H1 (cell line): ENCODE results near the gene MCUR1. TPM values are rescaled to one million over a fixed set of nuclear protein-coding genes. Genes with fewer than 3 reads are reported as not detected.

ENCODE experiments used
- CTCF ChIA-PET: fragments of 300-600 bp; sonication (Branson Sonifier 250); formaldehyde crosslinking; loops from one replicate; lab custom pipeline; 2021; ENCODE audit not compliant: partially characterized antibody; lab: Charles Lee
- POLR2A ChIA-PET: fragments of 300-600 bp; sonication (Branson Sonifier 250); formaldehyde crosslinking; loops from one replicate; lab custom pipeline; 2021; ENCODE audit warnings: inconsistent platforms; ENCODE audit not compliant: partially characterized antibody; lab: Charles Lee
- DNase-seq, 2 experiments: peaks; one replicate each; pipeline versions ENCODE4 v3.0.0 to v3.0.0-alpha.2; 2010 to 2022; ENCODE audit warnings: low spot score in 2 of 2, low read depth in 1 of 2, mixed read lengths in 1 of 2
- FAIRE-seq: peaks from 2 replicates; lab custom pipeline; 2011; peaks lifted over from hg19 to GRCh38; lab: Jason Lieb, UNC
- H2AFZ ChIP-seq: 2 replicates; pipeline ENCODE4 v1.8.1; 2012; ENCODE audit warnings: low read length, inconsistent platforms
- H2AK5ac ChIP-seq: 2 replicates; pipeline ENCODE4 v1.6.1; 2013; ENCODE audit warnings: low read depth, low read length
- H2BK120ac ChIP-seq: replicated peaks from 2 replicates; pipeline ENCODE3; 2013; ENCODE audit warnings: low read depth, low read length, inconsistent platforms
- H2BK12ac ChIP-seq: 2 replicates; pipeline ENCODE4 v1.6.1; 2013; ENCODE audit warnings: low read depth, low read length
- H2BK15ac ChIP-seq: 2 replicates; pipeline ENCODE4 v1.6.1; 2013; ENCODE audit warnings: low read length
- H2BK20ac ChIP-seq: 2 replicates; pipeline ENCODE4 v1.6.1; 2013; ENCODE audit warnings: low read length
- H2BK5ac ChIP-seq: 2 replicates; pipeline ENCODE4 v1.6.1; 2013; ENCODE audit warnings: low read depth, low read length
- H3K14ac ChIP-seq: 2 replicates; pipeline ENCODE4 v1.6.1; 2013; ENCODE audit warnings: inconsistent platforms; ENCODE audit not compliant: insufficient read length
- H3K18ac ChIP-seq: 2 replicates; pipeline ENCODE4 v1.6.1; 2013; ENCODE audit warnings: low read length; ENCODE audit errors: extremely low read depth
- H3K23ac ChIP-seq: 2 replicates; pipeline ENCODE4 v1.6.1; 2013; ENCODE audit warnings: inconsistent platforms; ENCODE audit not compliant: insufficient read length
- H3K23me2 ChIP-seq: 2 replicates; pipeline ENCODE4 v1.6.1; 2013; ENCODE audit warnings: low read depth, low read length
- H3K27ac ChIP-seq: 2 replicates; pipeline ENCODE4 v1.6.1; 2011; ENCODE audit warnings: low read depth, low read length, inconsistent platforms
- H3K27me3 ChIP-seq, 4 experiments: replicated peaks in 1 of 4; 1 replicate in 1 of 4; 2 replicates in 3 of 4; pipeline versions ENCODE4 v1.6.1 to v1.8.1; 2011 to 2013; ENCODE audit warnings: low read length in 3 of 4, mild to moderate bottlenecking in 3 of 4, inconsistent platforms in 2 of 4, mixed read lengths in 2 of 4, moderate library complexity in 1 of 4; ENCODE audit not compliant: control insufficient read depth in 3 of 4, insufficient read depth in 3 of 4; ENCODE audit errors: extremely low read depth in 1 of 4
- H3K36me3 ChIP-seq, 4 experiments: 2 replicates each; pipeline versions ENCODE4 v1.6.1 to v1.8.1; 2011 to 2013; ENCODE audit warnings: mild to moderate bottlenecking in 4 of 4, low read length in 3 of 4, moderate library complexity in 2 of 4, control low read depth in 1 of 4, inconsistent platforms in 1 of 4; ENCODE audit not compliant: insufficient read depth in 4 of 4, control insufficient read depth in 2 of 4
- H3K4ac ChIP-seq: replicated peaks from 2 replicates; pipeline ENCODE3; 2013; ENCODE audit warnings: low read length, low read depth, mixed read lengths, inconsistent platforms; ENCODE audit not compliant: insufficient read length
- H3K4me1 ChIP-seq, 4 experiments: replicated peaks in 1 of 4; 1 replicate in 1 of 4; 2 replicates in 3 of 4; pipeline versions ENCODE4 v1.6.1 to v1.8.1; 2011 to 2013; ENCODE audit warnings: low read length in 3 of 4, inconsistent platforms in 2 of 4, mixed read lengths in 1 of 4; ENCODE audit not compliant: insufficient read depth in 4 of 4, control insufficient read depth in 3 of 4
- H3K4me2 ChIP-seq, 2 experiments: 2 replicates each; pipeline versions ENCODE4 v1.6.1 to v1.8.1; 2011 to 2013; ENCODE audit warnings: low read depth in 2 of 2, low read length in 2 of 2, control low read depth in 1 of 2, inconsistent platforms in 1 of 2, mild to moderate bottlenecking in 1 of 2; ENCODE audit not compliant: insufficient read depth in 1 of 2
- H3K4me3 ChIP-seq, 4 experiments: fragments of 200-600, 300-600 bp in 1 of 4; sonication (generic), shearing (Covaris generic), sonication (Bioruptor Twin) in 1 of 4; 2 replicates each; pipeline versions ENCODE4 v1.5.1 to v1.8.1; 2011 to 2016; ENCODE audit warnings: low read length in 4 of 4, low read depth in 3 of 4, control low read depth in 2 of 4, inconsistent platforms in 2 of 4, mild to moderate bottlenecking in 2 of 4, mixed read lengths in 1 of 4, moderate library complexity in 1 of 4; ENCODE audit not compliant: insufficient read depth in 2 of 4; ENCODE audit errors: extremely low read depth in 1 of 4
- H3K56ac ChIP-seq: replicated peaks from 2 replicates; pipeline ENCODE3; 2013; ENCODE audit warnings: low read depth, mild to moderate bottlenecking, mixed read lengths, low read length, inconsistent platforms; ENCODE audit not compliant: insufficient read length
- H3K79me1 ChIP-seq: 2 replicates; pipeline ENCODE4 v1.6.1; 2013; ENCODE audit warnings: low read depth, low read length, control low read depth
- H3K79me2 ChIP-seq, 2 experiments: 2 replicates each; pipeline versions ENCODE4 v1.6.1 to v1.8.1; 2012 to 2013; ENCODE audit warnings: low read length in 2 of 2, mild to moderate bottlenecking in 2 of 2, inconsistent platforms in 1 of 2; ENCODE audit not compliant: insufficient read depth in 2 of 2, control insufficient read depth in 1 of 2
- H3K9ac ChIP-seq, 4 experiments: replicated peaks in 1 of 4; 1 replicate in 1 of 4; 2 replicates in 3 of 4; pipeline versions ENCODE4 v1.6.1 to v1.8.1; 2011 to 2013; ENCODE audit warnings: low read depth in 3 of 4, low read length in 3 of 4, control low read depth in 2 of 4, mild to moderate bottlenecking in 2 of 4, moderate library complexity in 2 of 4, inconsistent platforms in 1 of 4; ENCODE audit errors: extremely low read depth in 1 of 4
- H3K9me3 ChIP-seq, 2 experiments: 2 replicates each; pipeline versions ENCODE4 v1.6.1 to v1.8.1; 2012 to 2013; ENCODE audit warnings: mild to moderate bottlenecking in 2 of 2, moderate library complexity in 2 of 2, control low read depth in 1 of 2, inconsistent platforms in 1 of 2, low read depth in 1 of 2, low read length in 1 of 2, mixed read lengths in 1 of 2; ENCODE audit not compliant: insufficient read depth in 2 of 2
- H4K20me1 ChIP-seq, 2 experiments: replicated peaks in 1 of 2; 2 replicates each; pipeline versions ENCODE3 to v1.8.1; 2011 to 2013; ENCODE audit warnings: inconsistent platforms in 2 of 2, low read length in 2 of 2, mild to moderate bottlenecking in 1 of 2; ENCODE audit not compliant: insufficient read depth in 2 of 2, control insufficient read depth in 1 of 2
- H4K5ac ChIP-seq: 2 replicates; pipeline ENCODE4 v1.6.1; 2013; ENCODE audit warnings: low read length, low read depth, mixed read lengths, inconsistent platforms; ENCODE audit not compliant: insufficient read length
- H4K8ac ChIP-seq: 2 replicates; pipeline ENCODE4 v1.8.0; 2013; ENCODE audit warnings: mild to moderate bottlenecking, moderate library complexity, low read length, inconsistent platforms; ENCODE audit not compliant: insufficient read depth; ENCODE audit errors: extremely low read depth
- H4K91ac ChIP-seq: replicated peaks from 2 replicates; pipeline ENCODE3; 2013; ENCODE audit warnings: low read length, mixed read lengths, inconsistent platforms; ENCODE audit not compliant: insufficient read length
- BRCA1 ChIP-seq: IDR thresholded peaks from 2 replicates; pipeline ENCODE4 v1.6.1; 2012; ENCODE audit warnings: low read depth, low read length, improper control_type of control experiment
- CTBP2 ChIP-seq: IDR thresholded peaks from 2 replicates; pipeline ENCODE4 v1.7.0; 2011; ENCODE audit warnings: borderline replicate concordance, mild to moderate bottlenecking, moderate library complexity, mixed read lengths, low read length; ENCODE audit not compliant: insufficient read depth, insufficient read length
- E2F6 ChIP-seq: IDR thresholded peaks from 2 replicates; pipeline ENCODE4 v1.6.1; 2012; ENCODE audit warnings: inconsistent platforms
- EP300 ChIP-seq, 2 experiments: IDR thresholded peaks; 1 replicate in 1 of 2; 2 replicates in 1 of 2; pipeline ENCODE4 v1.6.1; 2011 to 2012; ENCODE audit warnings: low read depth in 2 of 2, low read length in 2 of 2, mild to moderate bottlenecking in 2 of 2, borderline replicate concordance in 1 of 2, inconsistent platforms in 1 of 2, moderate library complexity in 1 of 2
- KDM4A ChIP-seq: IDR thresholded peaks from one replicate; pipeline ENCODE4 v1.7.1; 2012; ENCODE audit warnings: low read depth, mild to moderate bottlenecking, moderate library complexity, low read length, inconsistent platforms; ENCODE audit not compliant: severe bottlenecking
- PHF8 ChIP-seq: fragments of 200-600 bp; sonication (generic); conservative IDR thresholded peaks from 2 replicates; pipeline ENCODE4 v1.7.1; 2012; ENCODE audit warnings: low read depth, mild to moderate bottlenecking, inconsistent platforms, low read length, moderate library complexity
- RNF2 ChIP-seq: fragments of 200-900, 300-1000 bp; sonication (generic); IDR thresholded peaks from 2 replicates; pipeline ENCODE4 v1.7.1; 2016; ENCODE audit warnings: borderline replicate concordance, low read depth, mild to moderate bottlenecking, antibody characterized with exemption, low read length; ENCODE audit not compliant: poor library complexity, severe bottlenecking; ENCODE audit errors: missing control alignments
- TAF7 ChIP-seq: optimal IDR thresholded peaks from 2 replicates; pipeline ENCODE3; 2011; ENCODE audit warnings: low read depth, mild to moderate bottlenecking, inconsistent platforms, low read length, moderate library complexity, borderline replicate concordance
- WGBS, 2 experiments: shearing (Covaris generic) in 1 of 2; methylation state at CpG; one replicate each; pipeline versions ENCODE4 v1.1.6 to v1.1.7; 2013 to 2015; ENCODE audit warnings: low lambda C conversion rate in 2 of 2, mixed read lengths in 2 of 2, inconsistent platforms in 1 of 2, low coverage in 1 of 2, missing lambda C conversion rate in 1 of 2; ENCODE audit not compliant: insufficient replicate concordance in 2 of 2, insufficient coverage in 1 of 2, insufficient read length in 1 of 2; ENCODE audit errors: extremely low coverage in 1 of 2, missing lambda C conversion rate in 1 of 2; 5-methylcytosine and 5-hydroxymethylcytosine counted together
- polyA plus RNA-seq, 7 experiments: library from polyadenylated mRNA; depleted of rRNA in 3 of 7; stranded (reverse) in 5 of 7; unstranded in 2 of 7; fragments of >200 nt in 5 of 7; fragments of 200-250 nt in 2 of 7; gene quantifications; 1 replicate in 5 of 7; 2 replicates in 1 of 7; 4 replicates in 1 of 7; pipeline versions ENCODE4 v1.2.1 to v1.2.3, GENCODE V29; 2011 to 2013; ENCODE audit warnings: missing spikeins in 2 of 7, mixed read lengths in 2 of 7
- total RNA-seq: library from RNA; stranded (reverse); fragmentation: NEBNext Ultra II Directional; extraction: Animal tissue kit (Norgen Biotek cat#: 25700); gene quantifications from 2 replicates; pipeline ENCODE4 v1.2.1, GENCODE V29; 2021

MCUR1 gene
- total and polyA plus RNA-seq, 2 of the 8 experiments (the other 6 are each of a cell fraction or from before 2014, with no cell fraction given), result 9.6 to 37.3 TPM

GRCh38 chr6:13807696-13808095 lies 6.7 kb downstream of the MCUR1 start:
- no peak overlapping the region for H3K9ac ChIP-seq
- H4K91ac ChIP-seq, result no peak overlapping the region
- H3K79me1 ChIP-seq, result peaks cover 11% of the 10 kb centered on the region
- H2AFZ ChIP-seq, result no peak overlapping the region
- no peak overlapping the region for H3K18ac ChIP-seq
- H3K23me2 ChIP-seq, result no peaks in the 10 kb centered on the region
- H3K27ac ChIP-seq, result no peak overlapping the region
- H3K56ac ChIP-seq, result no peak overlapping the region
- peaks cover 10 to 52% of the 10 kb centered on the region in 2 experiments; a peak in 3 of 4 replicates for H3K79me2 ChIP-seq
- H3K4ac ChIP-seq, result no peak overlapping the region
- H4K8ac ChIP-seq, result no peak overlapping the region
- no peak overlapping the region for H2AK5ac ChIP-seq
- H3K4me1 ChIP-seq, result peaks cover 0 to 3% (median under 1%) of the 10 kb centered on the region in 4 experiments; a peak in 3 of 7 replicates
- CTCF ChIA-PET, result interaction anchor here (0.9 to 7.8 kb wide), 5 partner anchors 12 to 259 kb away, joined by 3 to 41 read pairs (median 4); no protein-coding TSS in a partner anchor
- no peak overlapping the region for H2BK20ac ChIP-seq
- H2BK15ac ChIP-seq, result no peak overlapping the region
- peaks cover 0 to 5% of the 10 kb centered on the region in 2 experiments for H4K20me1 ChIP-seq
- no peak overlapping the region for H2BK12ac ChIP-seq
- no peak overlapping the region for H4K5ac ChIP-seq
- TF ChIP-seq PHF8 (no peak), E2F6 (no peak), RNF2 (no peak), TAF7 (no peak), KDM4A (no peak), EP300 (IDR thresholded peaks at IDR 0.05; ENCODE audit: borderline replicate concordance in 1 of 2, low read depth in 2 of 2, low read length in 2 of 2) (no peak), BRCA1 (no peak), CTBP2 (no peak)
- H3K27me3 ChIP-seq, result no peaks in the 10 kb centered on the region
- POLR2A ChIA-PET, result interaction anchor here (0.8 to 1.0 kb wide), 2 partner anchors 11 to 42 kb away, joined by 3 read pairs; no protein-coding TSS in a partner anchor
- no peak overlapping the region for H2BK5ac ChIP-seq
- WGBS, 2 experiments, result 91% methylated on average over 4 of the region's 4 CpGs; no CpG with 5 or more reads in 1 of the 2 experiments
- no peak overlapping the region for H3K23ac ChIP-seq
- peaks cover 0 to 15% (median 5%) of the 10 kb centered on the region in 4 experiments; a peak in 5 of 8 replicates for H3K36me3 ChIP-seq
- DNase-seq, result no peak
- H3K9me3 ChIP-seq, result no peaks in the 10 kb centered on the region
- H2BK120ac ChIP-seq, result no peak overlapping the region
- no peak for FAIRE-seq
- H3K14ac ChIP-seq, result no peak overlapping the region
- H3K4me2 ChIP-seq, result no peak overlapping the region
- no peak overlapping the region for H3K4me3 ChIP-seq
